K562 (cell line): ENCODE data around the gene GIPC3. TPM values are rescaled to one million over a fixed set of nuclear protein-coding genes. Genes with fewer than 3 reads are reported as not detected.

ENCODE experiments used
- CBX3 ChIP-seq, 2 experiments: IDR thresholded peaks; 1 replicate in 1 of 2; 2 replicates in 1 of 2; pipeline ENCODE4 v1.6.1; 2012; ENCODE audit warnings: inconsistent platforms in 2 of 2, low read length in 2 of 2, borderline replicate concordance in 1 of 2, control low read depth in 1 of 2
- CREM ChIP-seq: IDR thresholded peaks from 2 replicates; pipeline ENCODE4 v1.6.1; 2014; ENCODE audit warnings: antibody characterized with exemption, low read depth
- EGR1 ChIP-seq: fragments of 450-650 bp; conservative IDR thresholded peaks from 2 replicates; pipeline ENCODE4 v1.6.1; 2017; ENCODE audit warnings: mild to moderate bottlenecking
- HDGF ChIP-seq: fragments of 450-650 bp; IDR thresholded peaks from 2 replicates; pipeline ENCODE4 v1.6.1; 2016
- HMGN3 ChIP-seq: IDR thresholded peaks from 2 replicates; pipeline ENCODE4 v1.6.1; 2011; ENCODE audit warnings: borderline replicate concordance, low read depth, mild to moderate bottlenecking, mixed read lengths, low read length; ENCODE audit not compliant: insufficient read length; ENCODE audit errors: extremely low read depth
- ILF3 ChIP-seq: fragments of 450-650 bp; IDR thresholded peaks from 2 replicates; pipeline ENCODE4 v1.6.1; 2018; ENCODE audit warnings: antibody characterized with exemption, mild to moderate bottlenecking, moderate library complexity, borderline replicate concordance
- KDM1A ChIP-seq, 2 experiments: fragments of 450-650 bp; IDR thresholded peaks; 2 replicates each; pipeline ENCODE4 v1.6.1; 2016; ENCODE audit warnings: mild to moderate bottlenecking in 2 of 2
- KLF13 ChIP-seq: fragments of 450-650 bp; IDR thresholded peaks from 2 replicates; pipeline ENCODE4 v1.6.1; 2016; ENCODE audit warnings: missing genetic modification characterization, low read depth, mild to moderate bottlenecking, missing compliant biosample characterization, moderate library complexity, borderline replicate concordance
- KLF16 ChIP-seq: IDR thresholded peaks from 2 replicates; pipeline ENCODE4 v1.6.1; 2016; ENCODE audit warnings: antibody characterized with exemption
- MAZ ChIP-seq, 2 experiments: fragments of 450-650 bp in 1 of 2; sonication (generic) in 1 of 2; formaldehyde crosslinking; IDR thresholded peaks in 1 of 2; conservative IDR thresholded peaks in 1 of 2; 2 replicates each; pipeline versions ENCODE4 v1.4.0 to v1.5.0; 2020; ENCODE audit warnings: mild to moderate bottlenecking in 1 of 2, missing genetic modification reagents in 1 of 2
- MEIS2 ChIP-seq: fragments of 450-650 bp; IDR thresholded peaks from 2 replicates; pipeline ENCODE4 v1.6.1; 2014; ENCODE audit warnings: mild to moderate bottlenecking; ENCODE audit not compliant: partially characterized antibody
- NFRKB ChIP-seq: fragments of 450-650 bp; IDR thresholded peaks from 2 replicates; pipeline ENCODE4 v1.6.1; 2016; ENCODE audit warnings: low read depth
- POLR2G ChIP-seq: fragments of 200-400 bp; formaldehyde crosslinking; IDR thresholded peaks from 2 replicates; pipeline ENCODE4 v1.6.1; 2017; ENCODE audit warnings: low read depth, mild to moderate bottlenecking, antibody characterized with exemption, low read length, moderate library complexity
- RNF219 ChIP-seq: fragments of 250-450 bp; sonication (Bioruptor Pico); IDR thresholded peaks from 2 replicates; pipeline ENCODE4 v1.5.0; 2022; ENCODE audit warnings: mild to moderate bottlenecking
- VEZF1 ChIP-seq: fragments of 200-800 bp; sonication (Bioruptor generic); IDR thresholded peaks from 2 replicates; pipeline ENCODE4 v1.6.1; 2017; ENCODE audit warnings: missing genetic modification characterization, missing compliant biosample characterization
- polyA plus RNA-seq, 8 experiments: library from polyadenylated mRNA; depleted of rRNA in 4 of 8; stranded (reverse) in 5 of 8; unstranded in 3 of 8; fragments of >200 nt; fragmentation: Nextera tagmentation in 2 of 8; fragmentation: Illumina TruSeq in 1 of 8; extraction: Ambion mirVana in 2 of 8; extraction: Trizol in 1 of 8; gene quantifications; 2 replicates each; pipeline versions ENCODE4 v1.2.1 to v1.2.3, GENCODE V29; 2011 to 2014; ENCODE audit warnings: inconsistent platforms in 1 of 8, missing spikeins in 1 of 8
- total RNA-seq, 7 experiments: library from RNA; depleted of rRNA in 6 of 7; stranded (reverse); fragments of >200 nt in 6 of 7; fragmentation: Illumina TruSeq in 2 of 7; extraction: Trizol in 2 of 7; gene quantifications; 2 replicates each; pipeline versions ENCODE4 v1.2.1 to v1.2.3, GENCODE V29; 2011 to 2021; ENCODE audit warnings: low replicate concordance in 1 of 7
- TF ChIP-seq, protein P1 (sequence below): sonication (generic); formaldehyde crosslinking; IDR thresholded peaks from 2 replicates; pipeline ENCODE4 v1.8.1; 2023; ENCODE audit warnings: mild to moderate bottlenecking, missing genetic modification reagents
- TF ChIP-seq, protein P2 (sequence below): fragments of 450-650 bp; IDR thresholded peaks from 2 replicates; pipeline ENCODE4 v1.6.1; 2016
- TF ChIP-seq, protein P3 (sequence below), 2 experiments: fragments of 450-650 bp; conservative IDR thresholded peaks; 2 replicates each; pipeline ENCODE4 v1.6.1; 2017; ENCODE audit warnings: mild to moderate bottlenecking in 2 of 2, moderate library complexity in 2 of 2

GIPC3 gene
- total and polyA plus RNA-seq, 9 of the 15 experiments (the other 6 are each of a cell fraction or from before 2014, with no cell fraction given) = 0.03 to 3.6 (median 1.5) TPM; not detected in 1

DNA sequence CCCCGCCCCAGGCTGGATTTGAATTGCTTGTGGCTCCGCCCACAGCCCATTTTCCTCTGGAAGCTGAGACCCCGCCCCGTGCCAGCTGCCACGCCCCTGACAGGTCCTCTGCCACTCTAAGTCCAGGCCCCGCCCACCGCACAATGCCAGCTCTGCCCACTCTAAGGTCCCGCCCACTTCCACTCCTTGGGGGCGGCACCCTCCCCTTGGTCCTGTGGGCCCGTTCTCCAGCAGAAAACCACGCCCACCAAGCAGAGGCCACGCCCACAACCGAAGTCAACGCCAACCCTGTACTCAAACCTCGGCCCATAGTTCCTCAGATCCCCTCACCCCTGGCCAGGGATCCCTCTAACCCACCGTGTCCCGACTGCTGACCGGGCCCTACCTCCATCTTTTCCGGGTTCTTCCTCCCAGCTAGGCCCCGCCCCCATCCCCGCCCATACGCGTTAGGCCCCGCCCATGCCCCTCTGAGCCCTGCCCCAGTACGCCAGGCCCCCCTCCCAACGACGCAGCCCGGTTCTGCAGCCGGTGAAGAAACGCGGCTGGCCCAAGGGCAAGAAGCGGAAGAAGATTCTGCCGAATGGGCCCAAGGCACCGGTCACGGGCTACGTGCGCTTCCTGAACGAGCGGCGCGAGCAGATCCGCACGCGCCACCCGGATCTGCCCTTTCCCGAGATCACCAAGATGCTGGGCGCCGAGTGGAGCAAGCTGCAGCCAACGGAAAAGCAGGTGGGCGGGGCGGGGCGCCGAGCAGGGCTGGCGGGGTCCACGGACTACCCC, 11.2 kb upstream of the GIPC3 start (continued):
- TF ChIP-seq VEZF1 (CRISPR knock-in tag) = 0 out of 2 replicates have a peak, but pooled peaks have one; percentile 49
- peak; percentile 57 for TF ChIP-seq POLR2G
- TF ChIP-seq MAZ (CRISPR knock-in tag; conservative IDR thresholded peaks at IDR 0.05 in 1 of 2, IDR thresholded peaks at IDR 0.05 in 1 of 2) = peak in 1 of 2 experiments; percentile 58; a peak in 2 of 4 replicates
- TF ChIP-seq NFRKB = 0 out of 2 replicates have a peak, but pooled peaks have one; percentile 36
- peak; percentile 64 for TF ChIP-seq MEIS2
- no peak for TF ChIP-seq ILF3
- TF ChIP-seq, protein P1, sequence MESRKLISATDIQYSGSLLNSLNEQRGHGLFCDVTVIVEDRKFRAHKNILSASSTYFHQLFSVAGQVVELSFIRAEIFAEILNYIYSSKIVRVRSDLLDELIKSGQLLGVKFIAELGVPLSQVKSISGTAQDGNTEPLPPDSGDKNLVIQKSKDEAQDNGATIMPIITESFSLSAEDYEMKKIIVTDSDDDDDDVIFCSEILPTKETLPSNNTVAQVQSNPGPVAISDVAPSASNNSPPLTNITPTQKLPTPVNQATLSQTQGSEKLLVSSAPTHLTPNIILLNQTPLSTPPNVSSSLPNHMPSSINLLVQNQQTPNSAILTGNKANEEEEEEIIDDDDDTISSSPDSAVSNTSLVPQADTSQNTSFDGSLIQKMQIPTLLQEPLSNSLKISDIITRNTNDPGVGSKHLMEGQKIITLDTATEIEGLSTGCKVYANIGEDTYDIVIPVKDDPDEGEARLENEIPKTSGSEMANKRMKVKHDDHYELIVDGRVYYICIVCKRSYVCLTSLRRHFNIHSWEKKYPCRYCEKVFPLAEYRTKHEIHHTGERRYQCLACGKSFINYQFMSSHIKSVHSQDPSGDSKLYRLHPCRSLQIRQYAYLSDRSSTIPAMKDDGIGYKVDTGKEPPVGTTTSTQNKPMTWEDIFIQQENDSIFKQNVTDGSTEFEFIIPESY (CRISPR knock-in tag) = peak; percentile 96
- no peak for TF ChIP-seq KDM1A (IDR thresholded peaks at IDR 0.05)
- 0 out of 2 replicates have a peak, but pooled peaks have one; percentile 10 for TF ChIP-seq CREM
- peak; percentile 74; the same call in 1 of the 2 replicates for TF ChIP-seq HDGF
- peak; percentile 69 for TF ChIP-seq KLF13
- TF ChIP-seq, protein P2, sequence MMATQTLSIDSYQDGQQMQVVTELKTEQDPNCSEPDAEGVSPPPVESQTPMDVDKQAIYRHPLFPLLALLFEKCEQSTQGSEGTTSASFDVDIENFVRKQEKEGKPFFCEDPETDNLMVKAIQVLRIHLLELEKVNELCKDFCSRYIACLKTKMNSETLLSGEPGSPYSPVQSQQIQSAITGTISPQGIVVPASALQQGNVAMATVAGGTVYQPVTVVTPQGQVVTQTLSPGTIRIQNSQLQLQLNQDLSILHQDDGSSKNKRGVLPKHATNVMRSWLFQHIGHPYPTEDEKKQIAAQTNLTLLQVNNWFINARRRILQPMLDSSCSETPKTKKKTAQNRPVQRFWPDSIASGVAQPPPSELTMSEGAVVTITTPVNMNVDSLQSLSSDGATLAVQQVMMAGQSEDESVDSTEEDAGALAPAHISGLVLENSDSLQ = peak; percentile 97
- TF ChIP-seq, protein P3, sequence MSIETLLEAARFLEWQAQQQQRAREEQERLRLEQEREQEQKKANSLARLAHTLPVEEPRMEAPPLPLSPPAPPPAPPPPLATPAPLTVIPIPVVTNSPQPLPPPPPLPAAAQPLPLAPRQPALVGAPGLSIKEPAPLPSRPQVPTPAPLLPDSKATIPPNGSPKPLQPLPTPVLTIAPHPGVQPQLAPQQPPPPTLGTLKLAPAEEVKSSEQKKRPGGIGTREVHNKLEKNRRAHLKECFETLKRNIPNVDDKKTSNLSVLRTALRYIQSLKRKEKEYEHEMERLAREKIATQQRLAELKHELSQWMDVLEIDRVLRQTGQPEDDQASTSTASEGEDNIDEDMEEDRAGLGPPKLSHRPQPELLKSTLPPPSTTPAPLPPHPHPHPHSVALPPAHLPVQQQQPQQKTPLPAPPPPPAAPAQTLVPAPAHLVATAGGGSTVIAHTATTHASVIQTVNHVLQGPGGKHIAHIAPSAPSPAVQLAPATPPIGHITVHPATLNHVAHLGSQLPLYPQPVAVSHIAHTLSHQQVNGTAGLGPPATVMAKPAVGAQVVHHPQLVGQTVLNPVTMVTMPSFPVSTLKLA (conservative IDR thresholded peaks at IDR 0.05) = peak in 1 of 2 experiments; percentile 24; a peak in 1 of 4 replicates
- TF ChIP-seq HMGN3 = peak; percentile 33
- TF ChIP-seq CBX3 (IDR thresholded peaks at IDR 0.05; ENCODE audit: borderline replicate concordance in 1 of 2, low read length in 2 of 2) = peak in 1 of 2 experiments; percentile 17; a peak in 1 of 3 replicates
- no peak for TF ChIP-seq KLF16
- TF ChIP-seq EGR1 = peak; percentile 53; the same call in 1 of the 2 replicates
- no peak for TF ChIP-seq RNF219 (CRISPR knock-in tag)
